ENCODE results near the gene CALHM2.

CALHM2 gene

GRCh38 chr10:103475437-103475836 is 23.3 kb upstream of the CALHM2 start:
- no peak for DNase-seq (ENCODE audit: low spot score)

- DNase-seq (ENCODE audit: low spot score), result no peak
Observed at GRCh38 chr10:103474077-103474476, 21.9 kb upstream of the CALHM2 start.

- DNase-seq (ENCODE audit: low spot score), result no peak
Observed at GRCh38 chr10:103473261-103473671, 21.1 kb upstream of the CALHM2 start.

- no peak for DNase-seq (ENCODE audit: low spot score)
Observed at GRCh38 chr10:103472005-103472404, 19.8 kb upstream of the CALHM2 start.

GRCh38 chr10:103470761-103471653 is 18.8 kb upstream of the CALHM2 start:
- DNase-seq (ENCODE audit: low spot score), result no peak

GRCh38 chr10:103469201-103469600 is 17.0 kb upstream of the CALHM2 start:
- DNase-seq (ENCODE audit: low spot score), result no peak

GRCh38 chr10:103467406-103467805 is 15.2 kb upstream of the CALHM2 start:
- no peak for DNase-seq (ENCODE audit: low spot score)

- DNase-seq (ENCODE audit: low spot score), result no peak
Observed at GRCh38 chr10:103466734-103467133, 14.6 kb upstream of the CALHM2 start.

GRCh38 chr10:103465411-103466179 is 13.4 kb upstream of the CALHM2 start:
- no peak for DNase-seq (ENCODE audit: low spot score)

GRCh38 chr10:103463499-103463898 is 11.3 kb upstream of the CALHM2 start:
- no peak for DNase-seq (ENCODE audit: low spot score)

- DNase-seq (ENCODE audit: low spot score), result no peak
Observed at GRCh38 chr10:103459615-103460014, 7.4 kb upstream of the CALHM2 start.

GRCh38 chr10:103458720-103459119 is 6.5 kb upstream of the CALHM2 start, which contains the start of gene CALHM1:
Gene CALHM1 (minus strand): TSS chr10:103458900. CDS start chr10:103458751, 149 bp downstream.
- no peak for DNase-seq (ENCODE audit: low spot score)

GRCh38 chr10:103457896-103458583 is 5.9 kb upstream of the CALHM2 start:
- no peak for DNase-seq (ENCODE audit: low spot score)

GRCh38 chr10:103457176-103457712 is 5.1 kb upstream of the CALHM2 start:
- DNase-seq (ENCODE audit: low spot score), result no peak

GRCh38 chr10:103456074-103456660 is 4.0 kb upstream of the CALHM2 start:
- DNase-seq (ENCODE audit: low spot score), result no peak

GRCh38 chr10:103455235-103455634 is 3.1 kb upstream of the CALHM2 start:
- no peak for DNase-seq (ENCODE audit: low spot score)

- no peak for DNase-seq (ENCODE audit: low spot score)
Observed at GRCh38 chr10:103454026-103454425, 1.9 kb upstream of the CALHM2 start.

GRCh38 chr10:103452506-103453230 is 498 bp upstream of the CALHM2 start:
- no peak for DNase-seq (ENCODE audit: low spot score)

GRCh38 chr10:103451091-103451813 is 918 bp downstream of the CALHM2 start:
- peak; percentile 87 for DNase-seq (ENCODE audit: low spot score)

GRCh38 chr10:103450201-103450695 is 1.9 kb downstream of the CALHM2 start:
- no peak for DNase-seq (ENCODE audit: low spot score)

Data from AG20443 (cell line).